CD14-positive monocyte (primary cell): ENCODE measurements around the gene P3H2. TPM values are rescaled to one million over a fixed set of nuclear protein-coding genes. Genes with fewer than 3 reads are reported as not detected.

Source experiments
- DNase-seq, 3 donors: peaks; one replicate each; pipeline ENCODE4 v3.0.0-alpha.2; 2011 to 2022
- H2AFZ ChIP-seq: 2 replicates; pipeline ENCODE4 v1.6.0; 2012; ENCODE audit warnings: mild to moderate bottlenecking, low read depth, low read length, inconsistent platforms; ENCODE audit not compliant: insufficient read depth, poor library complexity, severe bottlenecking
- H3K27ac ChIP-seq, 2 donors: 1 replicate in 1 of 2; 2 replicates in 1 of 2; pipeline ENCODE4 v1.5.1; 2012 to 2013; ENCODE audit warnings: low read length in 2 of 2, control low read depth in 1 of 2, inconsistent platforms in 1 of 2, low read depth in 1 of 2, mild to moderate bottlenecking in 1 of 2
- H3K27me3 ChIP-seq, 2 donors: one replicate each; pipeline versions ENCODE4 v1.6.0 to v1.6.1; 2011 to 2013; ENCODE audit warnings: low read length in 2 of 2; ENCODE audit not compliant: control insufficient read depth in 2 of 2, insufficient read depth in 2 of 2
- H3K36me3 ChIP-seq, 2 donors: replicated peaks in 1 of 2; 1 replicate in 1 of 2; 2 replicates in 1 of 2; pipeline versions ENCODE4 v1.5.1 to v1.6.1; 2012 to 2013; ENCODE audit warnings: low read length in 2 of 2, control low read depth in 1 of 2, inconsistent platforms in 1 of 2, mild to moderate bottlenecking in 1 of 2; ENCODE audit not compliant: insufficient read depth in 2 of 2, control insufficient read depth in 1 of 2
- H3K4me1 ChIP-seq, 2 donors: 1 replicate in 1 of 2; 2 replicates in 1 of 2; pipeline versions ENCODE4 v1.5.1 to v1.6.1; 2012 to 2013; ENCODE audit warnings: low read length in 2 of 2, control low read depth in 1 of 2, inconsistent platforms in 1 of 2, mild to moderate bottlenecking in 1 of 2, moderate library complexity in 1 of 2; ENCODE audit not compliant: insufficient read depth in 2 of 2, control insufficient read depth in 1 of 2
- H3K4me2 ChIP-seq: replicated peaks from 2 replicates; pipeline ENCODE3; 2012; ENCODE audit warnings: low read length, moderate library complexity, mild to moderate bottlenecking; ENCODE audit not compliant: poor library complexity, severe bottlenecking; ENCODE audit errors: extremely low read depth
- H3K4me3 ChIP-seq, 3 experiments: fragments of 200-600 bp in 1 of 3; sonication (generic) in 1 of 3; replicated peaks in 1 of 3; 1 replicate in 2 of 3; 2 replicates in 1 of 3; pipeline ENCODE4 v1.5.1; 2011 to 2013; ENCODE audit warnings: low read length in 3 of 3, mild to moderate bottlenecking in 3 of 3, control low read depth in 2 of 3, low read depth in 2 of 3, inconsistent platforms in 1 of 3, moderate library complexity in 1 of 3
- H3K79me2 ChIP-seq: 2 replicates; pipeline ENCODE4 v1.6.0; 2012; ENCODE audit warnings: mild to moderate bottlenecking, control low read depth, inconsistent platforms, low read length, moderate library complexity; ENCODE audit not compliant: insufficient read depth
- H3K9ac ChIP-seq: 2 replicates; pipeline ENCODE4 v1.6.0; 2017; ENCODE audit warnings: low read length, mild to moderate bottlenecking; ENCODE audit not compliant: insufficient read depth, poor library complexity, severe bottlenecking
- H3K9me3 ChIP-seq, 2 donors: replicated peaks in 1 of 2; 1 replicate in 1 of 2; 2 replicates in 1 of 2; pipeline versions ENCODE4 v1.5.1 to v1.6.1; 2012 to 2013; ENCODE audit warnings: low read length in 2 of 2, control low read depth in 1 of 2; ENCODE audit not compliant: control insufficient read depth in 1 of 2, insufficient read depth in 1 of 2
- H4K20me1 ChIP-seq: 2 replicates; pipeline ENCODE4 v1.6.0; 2012; ENCODE audit warnings: mild to moderate bottlenecking, low read length, control low read depth, moderate library complexity; ENCODE audit not compliant: insufficient read depth
- H3K27ac Mint-ChIP-seq, 7 donors: one replicate each; pipeline ENCODE4 v1.8.0; 2020; ENCODE audit warnings: mild to moderate bottlenecking in 7 of 7, mixed read lengths in 7 of 7, moderate library complexity in 6 of 7, inconsistent platforms in 2 of 7
- H3K27me3 Mint-ChIP-seq, 3 donors: one replicate each; pipeline ENCODE4 v1.8.0; 2021 to 2022; ENCODE audit warnings: low read depth in 3 of 3, mild to moderate bottlenecking in 3 of 3, mixed read lengths in 3 of 3, moderate library complexity in 3 of 3, inconsistent platforms in 1 of 3
- H3K36me3 Mint-ChIP-seq, 2 donors: one replicate each; pipeline ENCODE4 v1.8.0; 2020; ENCODE audit warnings: mixed read lengths in 2 of 2, inconsistent platforms in 1 of 2, mild to moderate bottlenecking in 1 of 2
- H3K4me1 Mint-ChIP-seq: one replicate; pipeline ENCODE4 v1.8.0; 2020; ENCODE audit warnings: mild to moderate bottlenecking, mixed read lengths
- H3K4me3 Mint-ChIP-seq, 2 donors: one replicate each; pipeline ENCODE4 v1.8.0; 2020; ENCODE audit warnings: mild to moderate bottlenecking in 2 of 2, mixed read lengths in 2 of 2, moderate library complexity in 1 of 2
- H3K9me3 Mint-ChIP-seq, 7 donors: one replicate each; pipeline ENCODE4 v1.8.0; 2020 to 2022; ENCODE audit warnings: mixed read lengths in 7 of 7, mild to moderate bottlenecking in 6 of 7, moderate library complexity in 6 of 7, inconsistent platforms in 2 of 7
- CTCF ChIP-seq: fragments of 200-600 bp; IDR thresholded peaks from one replicate; pipeline ENCODE4 v1.8.0; 2022; ENCODE audit warnings: antibody characterized with exemption, mild to moderate bottlenecking
- WGBS: methylation state at CpG from one replicate; pipeline ENCODE4 v1.1.5; 2013; ENCODE audit warnings: missing lambda C conversion rate; ENCODE audit not compliant: insufficient coverage; 5-methylcytosine and 5-hydroxymethylcytosine counted together
- intact Hi-C, 2 donors: fragments of 100-400 bp; cut with micrococcal nuclease; formaldehyde crosslinking; loops; one replicate each; pipeline versions ENCODE4 v1.15.0 to v1.15.1; 2023
- polyA plus RNA-seq, 3 donors: library from polyadenylated mRNA; depleted of rRNA in 1 of 3; unstranded in 2 of 3; stranded (reverse) in 1 of 3; fragments of 300-500 nt in 2 of 3; fragments of >200 nt in 1 of 3; fragmentation: Illumina TruSeq in 2 of 3; gene quantifications; 1 replicate in 2 of 3; 2 replicates in 1 of 3; pipeline ENCODE4 v1.2.3, GENCODE V29; 2012 to 2021

The P3H2 gene
- polyA plus RNA-seq, 3 donors = 0.25 to 0.31 (median 0.27) TPM

DNA sequence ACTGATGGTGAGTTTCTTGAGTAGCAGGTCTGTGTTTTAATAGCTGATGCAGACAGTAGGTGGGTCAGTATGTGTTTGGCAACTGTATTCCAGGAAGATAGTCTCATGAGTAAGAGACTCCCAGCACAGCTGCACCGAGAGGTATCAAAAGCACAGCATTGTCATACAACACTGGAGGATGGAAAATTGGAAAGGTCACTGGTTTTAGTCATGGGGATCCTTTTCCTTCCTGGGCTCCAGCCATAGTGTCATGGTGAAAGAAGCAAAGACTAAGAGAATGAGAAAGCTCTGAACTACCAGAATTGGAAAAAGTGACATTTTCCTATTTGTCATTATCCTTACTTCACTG is 61.5 kb downstream of the P3H2 start:
- H3K9ac ChIP-seq = no peak overlapping the region
- DNase-seq = no peak
- no peak overlapping the region for H3K4me2 ChIP-seq
- Mint-ChIP-seq H3K9me3 (peaks cover 0 to 2% (median 0%) of the 10 kb centered on the region in 7 donors), H3K27me3 (peaks cover 1 to 2% (median 2%) of the 10 kb centered on the region in 3 donors), H3K36me3 (no peaks in the 10 kb centered on the region), H3K4me3 (no peak overlapping the region), H3K4me1 (peaks cover 3% of the 10 kb centered on the region), H3K27ac (no peak overlapping the region)
- H3K27ac ChIP-seq = no peak overlapping the region
- no peak for TF ChIP-seq CTCF
- H3K4me1 ChIP-seq = no peaks in the 10 kb centered on the region
- no peaks in the 10 kb centered on the region for H4K20me1 ChIP-seq
- H3K79me2 ChIP-seq = no peaks in the 10 kb centered on the region
- no peaks in the 10 kb centered on the region for H3K27me3 ChIP-seq
- H3K9me3 ChIP-seq = no peaks in the 10 kb centered on the region
- H2AFZ ChIP-seq = no peak overlapping the region
- no peaks in the 10 kb centered on the region for H3K36me3 ChIP-seq
- intact Hi-C loops = no loop called here
- WGBS = 100% methylated on average over 1 of the region's 1 CpG
- no peak overlapping the region for H3K4me3 ChIP-seq

DNA sequence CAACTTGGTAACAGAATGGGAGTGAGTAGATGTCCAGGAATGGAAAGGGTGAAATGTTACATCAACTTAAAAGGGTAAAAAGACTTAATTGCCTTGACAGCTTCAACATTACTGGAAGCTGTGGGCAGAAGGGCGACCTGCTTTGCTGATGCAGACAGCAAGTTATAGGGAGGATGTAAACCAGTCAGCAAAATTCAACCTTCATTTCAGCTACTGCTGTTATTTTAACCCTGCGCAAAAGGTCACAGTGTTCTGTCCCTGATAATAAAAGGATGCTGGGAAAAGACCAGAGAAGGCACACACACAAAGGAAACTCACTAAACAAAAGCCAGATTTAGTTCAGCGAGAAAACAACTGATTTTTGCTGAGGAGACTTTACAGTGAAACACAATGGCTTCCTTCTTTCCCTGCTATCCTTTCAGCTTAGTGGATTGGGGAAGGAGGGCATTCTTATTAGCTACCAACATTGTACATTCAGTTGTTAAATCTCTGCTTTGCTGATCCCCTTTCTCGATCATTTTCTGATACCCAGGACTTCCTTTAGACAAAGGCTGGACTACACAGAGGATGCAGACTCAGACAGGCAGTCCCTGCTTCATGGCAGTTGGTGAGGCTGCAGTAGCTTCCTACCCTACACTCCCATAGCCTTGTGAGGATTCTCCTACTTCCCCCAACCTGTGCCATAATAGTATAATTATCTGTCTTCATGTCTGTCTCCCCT is 62.0 kb downstream of the P3H2 start:
- no peaks in the 10 kb centered on the region for H4K20me1 ChIP-seq
- DNase-seq = no peak
- intact Hi-C loops = no loop called here
- H2AFZ ChIP-seq = no peak overlapping the region
- no peak overlapping the region for H3K9ac ChIP-seq
- no peak overlapping the region for H3K27ac Mint-ChIP-seq
- H3K4me1 ChIP-seq = no peaks in the 10 kb centered on the region
- H3K27ac ChIP-seq = no peak overlapping the region
- no peaks in the 10 kb centered on the region for H3K79me2 ChIP-seq
- TF ChIP-seq CTCF = no peak
- WGBS = no CpG with 5 or more reads among the region's 4 CpGs
- peaks cover 3% of the 10 kb centered on the region for H3K4me1 Mint-ChIP-seq
- peaks cover 0 to 2% (median 2%) of the 10 kb centered on the region in 3 donors for H3K27me3 Mint-ChIP-seq
- H3K4me3 Mint-ChIP-seq = no peak overlapping the region
- no peaks in the 10 kb centered on the region for H3K27me3 ChIP-seq
- H3K4me3 ChIP-seq = no peak overlapping the region
- no peak overlapping the region for H3K4me2 ChIP-seq
- no peaks in the 10 kb centered on the region for H3K36me3 Mint-ChIP-seq
- peaks cover 0 to 2% (median 0%) of the 10 kb centered on the region in 7 donors for H3K9me3 Mint-ChIP-seq
- H3K9me3 ChIP-seq = no peaks in the 10 kb centered on the region
- H3K36me3 ChIP-seq = no peaks in the 10 kb centered on the region
